Stimulated activated CD4-positive, alpha-beta T cell treated with anti-CD3 and anti-CD28 coated beads, Interleukin-4, amount 100 ng/mL, for 1 hour (primary cell): ENCODE data around the gene IFNA16.
"Not testable (repeated sequence)": the region's sequence is repeated elsewhere in the genome, so short reads cannot be mapped to it uniquely, and the experiment has no call there.

ENCODE experiments used
- DNase-seq: peaks from one replicate; pipeline ENCODE4 v3.0.0-alpha.2; 2020

The IFNA16 gene

GRCh38 chr9:21194867-21195776, 22.0 kb downstream of the IFNA16 start:
- not testable (repeated sequence) for DNase-seq

GRCh38 chr9:21187487-21187886, 29.6 kb downstream of the IFNA16 start, which contains the start of gene IFNA4:
TSS of gene IFNA4 (minus strand) at chr9:21187587. CDS start at chr9:21187531, 56 bp downstream.
- not testable (repeated sequence) for DNase-seq

GRCh38 chr9:21182810-21183736, 34.0 kb downstream of the IFNA16 start:
- not testable (repeated sequence) for DNase-seq

GRCh38 chr9:21174671-21175070, 42.4 kb downstream of the IFNA16 start:
- no peak for DNase-seq

GRCh38 chr9:21172156-21172555, 45.0 kb downstream of the IFNA16 start:
- DNase-seq = no peak

- DNase-seq = no peak
Observed at GRCh38 chr9:21171351-21171750, 45.8 kb downstream of the IFNA16 start.

- not testable (repeated sequence) for DNase-seq
Observed at GRCh38 chr9:21166560-21166959, 50.6 kb downstream of the IFNA16 start, which contains the start of gene IFNA21. TSS of gene IFNA21 (minus strand) at chr9:21166660. CDS start at chr9:21166612, 48 bp downstream.
